ENCODE data around the gene SH3BP5. TPM values are rescaled to one million over a fixed set of nuclear protein-coding genes. Genes with fewer than 3 reads are reported as not detected.
A peak's percentile ranks its signal among the peaks of the same experiment; 100 is the strongest.

The SH3BP5 gene
- total RNA-seq, 2 donors from 2014 or later: 5.5 to 9.3 TPM

DNA sequence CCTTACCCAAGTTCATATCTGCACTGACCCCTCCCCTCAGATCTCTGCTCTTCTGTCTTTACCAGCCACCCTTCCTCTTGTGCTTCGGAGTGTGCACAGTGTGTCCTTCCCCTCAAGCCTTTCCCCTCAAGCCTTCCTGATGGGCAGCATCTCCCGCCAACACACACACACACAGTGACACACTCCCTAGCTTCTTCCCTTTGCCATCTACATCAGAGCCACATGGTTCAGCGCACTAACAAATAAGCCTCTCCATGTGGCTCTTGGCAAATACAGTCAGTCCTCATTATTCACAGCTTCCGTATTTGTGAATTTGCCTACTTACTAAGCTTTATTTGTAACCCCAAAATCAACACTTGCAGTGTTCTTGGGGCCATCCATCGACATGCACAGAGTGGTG is 37.5 kb downstream of the SH3BP5 start:
- Histone ChIP-seq H3K27me3 (no peaks in the 10 kb centered on the region), H3K9ac (ENCODE audit: low read depth in 2 of 2, low read length in 2 of 2) (no peak overlapping the region), H3K4me1 (no peaks in the 10 kb centered on the region), H3K9me3 (no peaks in the 10 kb centered on the region), H3K27ac (peak overlapping the region; percentile 51), H3K4me3 (no peak overlapping the region), H3K36me3 (no peaks in the 10 kb centered on the region)
- TF ChIP-seq, protein P1, sequence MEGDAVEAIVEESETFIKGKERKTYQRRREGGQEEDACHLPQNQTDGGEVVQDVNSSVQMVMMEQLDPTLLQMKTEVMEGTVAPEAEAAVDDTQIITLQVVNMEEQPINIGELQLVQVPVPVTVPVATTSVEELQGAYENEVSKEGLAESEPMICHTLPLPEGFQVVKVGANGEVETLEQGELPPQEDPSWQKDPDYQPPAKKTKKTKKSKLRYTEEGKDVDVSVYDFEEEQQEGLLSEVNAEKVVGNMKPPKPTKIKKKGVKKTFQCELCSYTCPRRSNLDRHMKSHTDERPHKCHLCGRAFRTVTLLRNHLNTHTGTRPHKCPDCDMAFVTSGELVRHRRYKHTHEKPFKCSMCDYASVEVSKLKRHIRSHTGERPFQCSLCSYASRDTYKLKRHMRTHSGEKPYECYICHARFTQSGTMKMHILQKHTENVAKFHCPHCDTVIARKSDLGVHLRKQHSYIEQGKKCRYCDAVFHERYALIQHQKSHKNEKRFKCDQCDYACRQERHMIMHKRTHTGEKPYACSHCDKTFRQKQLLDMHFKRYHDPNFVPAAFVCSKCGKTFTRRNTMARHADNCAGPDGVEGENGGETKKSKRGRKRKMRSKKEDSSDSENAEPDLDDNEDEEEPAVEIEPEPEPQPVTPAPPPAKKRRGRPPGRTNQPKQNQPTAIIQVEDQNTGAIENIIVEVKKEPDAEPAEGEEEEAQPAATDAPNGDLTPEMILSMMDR (IDR thresholded peaks at IDR 0.05): no peak
- intact Hi-C loops (cut with DNase I): no loop called here
- no peak for DNase-seq

GRCh38 chr3:15292765-15293522 is 39.4 kb downstream of the SH3BP5 start:
- TF ChIP-seq, protein P1 (IDR thresholded peaks at IDR 0.05): no peak
- H3K27ac ChIP-seq: peak overlapping the region; percentile 27
- intact Hi-C loops (cut with DNase I): no loop called here
- DNase-seq: no peak
- H3K9me3 ChIP-seq: no peaks in the 10 kb centered on the region
- no peaks in the 10 kb centered on the region for H3K36me3 ChIP-seq
- H3K4me3 ChIP-seq: no peak overlapping the region
- peak overlapping the region in 1 of 2 donors; percentile 2 for H3K9ac ChIP-seq (ENCODE audit: low read depth in 2 of 2, low read length in 2 of 2)
- no peaks in the 10 kb centered on the region for H3K4me1 ChIP-seq
- no peaks in the 10 kb centered on the region for H3K27me3 ChIP-seq

GRCh38 chr3:15291589-15292541 is 40.5 kb downstream of the SH3BP5 start:
- Histone ChIP-seq H3K4me3 (no peak overlapping the region), H3K27me3 (no peaks in the 10 kb centered on the region), H3K9me3 (no peaks in the 10 kb centered on the region), H3K9ac (ENCODE audit: low read depth in 2 of 2, low read length in 2 of 2) (peak overlapping the region in 1 of 2 donors; percentile 39), H3K36me3 (no peaks in the 10 kb centered on the region), H3K4me1 (no peaks in the 10 kb centered on the region), H3K27ac (peak overlapping the region; percentile 27)
- TF ChIP-seq, protein P1 (IDR thresholded peaks at IDR 0.05): no peak
- no peak for DNase-seq
- intact Hi-C loops (cut with DNase I): no loop called here

- Histone ChIP-seq H3K27me3 (no peaks in the 10 kb centered on the region), H3K4me1 (no peaks in the 10 kb centered on the region), H3K9ac (ENCODE audit: low read depth in 2 of 2, low read length in 2 of 2) (no peak overlapping the region), H3K36me3 (no peaks in the 10 kb centered on the region), H3K9me3 (no peaks in the 10 kb centered on the region), H3K27ac (peak overlapping the region; percentile 9), H3K4me3 (no peak overlapping the region)
- no peak for DNase-seq
- TF ChIP-seq, protein P1 (IDR thresholded peaks at IDR 0.05): no peak
- intact Hi-C loops (cut with DNase I): no loop called here
Measured at GRCh38 chr3:15290736-15291135, 41.6 kb downstream of the SH3BP5 start.

GRCh38 chr3:15289661-15290060 is 42.7 kb downstream of the SH3BP5 start:
- Histone ChIP-seq H3K27ac (no peak overlapping the region), H3K36me3 (no peaks in the 10 kb centered on the region), H3K4me1 (no peaks in the 10 kb centered on the region), H3K4me3 (no peak overlapping the region), H3K27me3 (no peaks in the 10 kb centered on the region), H3K9me3 (no peaks in the 10 kb centered on the region), H3K9ac (ENCODE audit: low read depth in 2 of 2, low read length in 2 of 2) (no peak overlapping the region)
- no peak for DNase-seq
- intact Hi-C loops (cut with DNase I): no loop called here
- TF ChIP-seq, protein P1 (IDR thresholded peaks at IDR 0.05): no peak
